Measurements from ENCODE around the gene RAB11FIP3.

- no peak for TF ChIP-seq CTCF (IDR thresholded peaks at IDR 0.05 in 8 of 11, conservative IDR thresholded peaks at IDR 0.05 in 3 of 11)
- TF ChIP-seq POLR2A (IDR thresholded peaks at IDR 0.05), result no peak
These were observed 143.2 kb downstream of the RAB11FIP3 start for GRCh38 chr16:568401-569258.

Data from spleen (tissue), 7 donors.